Skeletal muscle tissue (tissue), 4 donors: ENCODE measurements around the gene GBA2. TPM values are rescaled to one million over a fixed set of nuclear protein-coding genes. Genes with fewer than 3 reads are reported as not detected.

Source experiments
- H3K27ac ChIP-seq: one replicate; pipeline ENCODE4 v1.7.0; 2013; ENCODE audit warnings: mild to moderate bottlenecking, low read depth, low read length, inconsistent platforms
- H3K27me3 ChIP-seq, 3 donors: one replicate each; pipeline ENCODE4 v1.7.0; 2013; ENCODE audit warnings: low read length in 3 of 3; ENCODE audit not compliant: control insufficient read depth in 3 of 3, insufficient read depth in 3 of 3
- H3K36me3 ChIP-seq, 3 donors: one replicate each; pipeline ENCODE4 v1.7.0; 2013; ENCODE audit warnings: low read length in 3 of 3; ENCODE audit not compliant: control insufficient read depth in 3 of 3, insufficient read depth in 3 of 3
- H3K4me1 ChIP-seq, 3 donors: one replicate each; pipeline ENCODE4 v1.7.0; 2013; ENCODE audit warnings: low read length in 3 of 3, mild to moderate bottlenecking in 3 of 3; ENCODE audit not compliant: control insufficient read depth in 3 of 3, insufficient read depth in 3 of 3
- H3K4me3 ChIP-seq, 3 donors: one replicate each; pipeline ENCODE4 v1.7.0; 2013; ENCODE audit warnings: low read length in 3 of 3
- H3K9ac ChIP-seq, 3 donors: one replicate each; pipeline ENCODE4 v1.7.0; 2013; ENCODE audit warnings: low read length in 3 of 3, mild to moderate bottlenecking in 3 of 3, moderate library complexity in 2 of 3, low read depth in 1 of 3
- H3K9me3 ChIP-seq, 3 donors: one replicate each; pipeline ENCODE4 v1.7.0; 2013; ENCODE audit warnings: low read length in 3 of 3; ENCODE audit not compliant: control insufficient read depth in 3 of 3
- total RNA-seq: library from RNA; depleted of rRNA; stranded (reverse); fragments of >200 nt; gene quantifications from one replicate; pipeline ENCODE4 v1.2.3, GENCODE V29; 2014
- donor health status: Osteomylitis.

Gene GBA2
- total RNA-seq, 1 donor from 2014 or later = 31.3 TPM

DNA sequence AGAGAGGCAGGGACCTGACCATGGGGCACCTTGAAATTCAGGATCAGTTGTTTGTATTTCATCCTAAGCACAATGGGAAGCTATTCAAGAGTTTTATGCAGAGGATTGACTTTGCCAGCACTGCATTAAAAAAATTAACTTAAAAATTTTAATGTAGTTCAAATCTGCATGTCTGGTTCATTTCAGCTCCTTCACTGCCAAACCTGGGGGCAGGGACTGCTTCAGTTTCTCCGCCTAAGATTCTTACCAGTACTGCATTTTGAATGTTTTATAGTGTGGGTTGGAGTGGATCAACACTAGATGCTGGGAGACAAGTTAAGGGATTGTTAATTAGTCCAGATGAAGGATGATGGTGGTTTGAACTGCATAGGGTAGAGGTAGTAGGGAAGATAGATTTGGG, 20.7 kb upstream of the GBA2 start:
- Histone ChIP-seq H3K9ac (no peak overlapping the region), H3K4me1 (peaks cover 18 to 25% (median 18%) of the 10 kb centered on the region in 3 donors), H3K9me3 (no peaks in the 10 kb centered on the region), H3K4me3 (no peak overlapping the region), H3K27me3 (no peaks in the 10 kb centered on the region), H3K27ac (no peak overlapping the region), H3K36me3 (no peaks in the 10 kb centered on the region)

DNA sequence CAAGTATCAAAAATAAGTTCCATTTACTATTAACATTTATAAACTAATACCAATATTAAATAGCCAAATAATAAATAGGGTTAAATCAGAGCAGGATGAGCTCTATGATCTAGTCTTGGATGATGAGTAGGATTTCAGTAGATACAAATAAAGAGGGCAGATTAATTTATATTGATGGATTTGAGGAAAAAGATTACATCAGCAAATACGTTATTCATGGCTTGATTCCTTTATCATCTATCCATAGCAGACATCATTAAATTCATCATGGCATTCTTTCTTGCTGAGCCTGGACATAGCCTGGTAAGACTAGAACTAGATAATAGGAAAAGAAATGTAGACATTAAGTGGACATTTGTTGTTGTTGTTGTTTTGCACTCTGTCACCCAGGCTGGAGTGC, 18.4 kb upstream of the GBA2 start:
- H3K9me3 ChIP-seq = no peaks in the 10 kb centered on the region
- H3K4me1 ChIP-seq = peaks cover 18 to 25% (median 18%) of the 10 kb centered on the region in 3 donors
- no peak overlapping the region for H3K9ac ChIP-seq
- H3K36me3 ChIP-seq = no peaks in the 10 kb centered on the region
- no peaks in the 10 kb centered on the region for H3K27me3 ChIP-seq
- H3K4me3 ChIP-seq = no peak overlapping the region
- H3K27ac ChIP-seq = no peak overlapping the region

DNA sequence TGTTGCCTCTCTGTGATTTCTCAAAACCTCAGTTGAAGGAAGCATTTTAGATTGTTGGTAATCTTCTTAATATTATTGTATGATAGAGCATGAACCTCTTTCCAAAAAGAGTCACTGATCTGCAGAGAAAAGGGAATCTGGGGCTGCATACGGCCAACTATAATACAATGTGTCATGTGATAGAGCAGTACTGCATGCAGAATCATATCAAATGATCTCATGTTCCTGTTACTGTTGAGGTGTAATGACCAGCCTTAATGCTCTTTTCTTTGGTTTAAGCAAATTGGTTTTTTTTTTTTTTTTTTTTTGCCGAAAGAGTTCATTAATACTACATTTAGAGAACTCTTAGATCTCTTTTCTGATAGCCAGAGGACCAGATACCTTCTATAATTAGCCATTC, 18.0 kb upstream of the GBA2 start:
- Histone ChIP-seq H3K9me3 (no peaks in the 10 kb centered on the region), H3K4me3 (no peak overlapping the region), H3K9ac (no peak overlapping the region), H3K27ac (no peak overlapping the region), H3K36me3 (no peaks in the 10 kb centered on the region), H3K27me3 (no peaks in the 10 kb centered on the region), H3K4me1 (peaks cover 16 to 22% (median 16%) of the 10 kb centered on the region in 3 donors)

DNA sequence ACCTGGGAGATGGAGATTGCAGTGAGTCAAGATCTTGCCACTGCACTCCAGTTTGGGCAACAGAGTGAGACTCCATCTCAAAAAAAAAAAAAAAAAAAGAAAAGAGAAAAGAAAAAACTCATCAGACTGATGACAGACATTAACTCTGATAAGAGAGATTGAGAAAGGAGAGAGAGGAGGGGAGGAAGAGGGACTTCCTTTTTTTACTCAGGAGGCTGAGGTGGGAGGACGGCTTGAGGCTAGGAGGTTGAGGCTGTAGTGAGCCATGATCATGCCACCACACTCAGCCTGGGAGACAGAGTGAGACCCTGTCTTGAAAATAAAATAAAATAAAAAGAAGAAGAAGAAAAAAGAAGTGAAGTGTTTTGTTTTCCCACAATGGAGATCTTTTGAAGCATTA, 14.8 kb upstream of the GBA2 start:
- H3K9me3 ChIP-seq = no peaks in the 10 kb centered on the region
- no peaks in the 10 kb centered on the region for H3K27me3 ChIP-seq
- no peaks in the 10 kb centered on the region for H3K36me3 ChIP-seq
- no peak overlapping the region for H3K4me3 ChIP-seq
- no peak overlapping the region for H3K27ac ChIP-seq
- no peak overlapping the region for H3K9ac ChIP-seq
- peaks cover 0 to 3% (median 0%) of the 10 kb centered on the region in 3 donors for H3K4me1 ChIP-seq

DNA sequence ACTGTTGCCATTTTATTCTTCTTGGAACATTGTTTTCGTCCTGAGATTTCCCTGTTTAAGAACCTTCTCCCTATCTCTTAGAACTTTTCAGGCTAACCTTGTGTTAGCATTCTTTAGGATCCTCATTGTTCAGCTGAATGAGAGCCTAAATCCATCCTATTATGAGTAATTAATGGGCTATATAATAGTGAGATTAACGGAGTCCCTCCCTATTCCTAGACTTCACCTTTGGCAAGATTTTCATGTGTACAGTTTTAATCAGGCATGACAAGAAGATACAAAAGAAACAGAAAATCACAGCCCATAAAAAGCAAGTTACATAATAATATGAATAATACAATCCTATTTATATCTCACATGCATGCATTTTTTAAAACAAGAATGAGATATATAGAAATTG, 14.2 kb upstream of the GBA2 start:
- H3K9me3 ChIP-seq = no peaks in the 10 kb centered on the region
- H3K4me1 ChIP-seq = peaks cover 0 to 8% (median 0%) of the 10 kb centered on the region in 3 donors
- H3K27me3 ChIP-seq = no peaks in the 10 kb centered on the region
- H3K4me3 ChIP-seq = no peak overlapping the region
- H3K27ac ChIP-seq = no peak overlapping the region
- H3K9ac ChIP-seq = no peak overlapping the region
- H3K36me3 ChIP-seq = no peaks in the 10 kb centered on the region

DNA sequence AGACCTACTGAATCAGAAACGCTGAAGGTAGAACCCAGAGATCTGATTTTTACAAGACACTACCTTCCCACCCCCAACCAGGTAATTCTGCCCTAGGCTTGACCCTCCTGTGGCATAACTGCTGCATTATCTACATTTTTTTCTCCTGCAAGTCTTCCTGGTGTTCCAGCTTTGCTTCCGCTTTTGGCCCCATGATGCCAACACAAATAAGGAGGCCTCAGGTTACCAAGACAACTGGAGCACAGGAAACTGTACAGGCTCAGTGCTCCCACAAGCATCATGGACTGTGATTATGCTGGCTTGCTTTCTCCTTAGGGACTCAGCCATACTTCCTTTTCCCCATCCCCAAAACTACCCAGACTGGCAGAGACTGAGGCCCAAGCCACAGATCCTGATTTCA, 11.6 kb upstream of the GBA2 start:
- no peaks in the 10 kb centered on the region for H3K9me3 ChIP-seq
- peaks cover 0 to 3% (median 0%) of the 10 kb centered on the region in 3 donors for H3K36me3 ChIP-seq
- no peak overlapping the region for H3K4me3 ChIP-seq
- H3K4me1 ChIP-seq = peaks cover 16 to 22% (median 17%) of the 10 kb centered on the region in 3 donors
- no peak overlapping the region for H3K27ac ChIP-seq
- no peaks in the 10 kb centered on the region for H3K27me3 ChIP-seq
- no peak overlapping the region for H3K9ac ChIP-seq

DNA sequence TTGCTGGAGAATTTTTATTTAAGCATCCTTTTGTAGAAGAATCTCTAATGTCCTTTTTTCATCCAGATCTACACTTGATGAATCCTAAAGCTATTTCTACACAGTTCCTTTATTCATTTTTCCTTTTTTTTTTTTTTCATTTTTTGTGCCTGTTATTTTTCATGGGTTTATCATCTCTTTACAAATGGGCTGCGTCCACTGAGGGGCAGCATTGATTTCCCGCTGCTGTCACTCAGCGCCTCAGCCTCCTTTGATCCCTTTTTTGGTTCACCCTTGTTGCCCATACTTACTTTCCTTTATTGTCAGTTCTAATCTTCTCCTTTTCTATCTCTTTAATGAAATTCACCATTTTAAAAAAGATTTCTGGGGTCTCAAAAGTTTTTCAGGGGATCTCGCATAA, 10.8 kb upstream of the GBA2 start:
- Histone ChIP-seq H3K4me1 (peaks cover 16 to 22% (median 17%) of the 10 kb centered on the region in 3 donors), H3K9me3 (no peaks in the 10 kb centered on the region), H3K4me3 (no peak overlapping the region), H3K36me3 (peaks cover 5 to 11% (median 6%) of the 10 kb centered on the region in 3 donors), H3K27me3 (no peaks in the 10 kb centered on the region), H3K27ac (no peak overlapping the region), H3K9ac (no peak overlapping the region)

DNA sequence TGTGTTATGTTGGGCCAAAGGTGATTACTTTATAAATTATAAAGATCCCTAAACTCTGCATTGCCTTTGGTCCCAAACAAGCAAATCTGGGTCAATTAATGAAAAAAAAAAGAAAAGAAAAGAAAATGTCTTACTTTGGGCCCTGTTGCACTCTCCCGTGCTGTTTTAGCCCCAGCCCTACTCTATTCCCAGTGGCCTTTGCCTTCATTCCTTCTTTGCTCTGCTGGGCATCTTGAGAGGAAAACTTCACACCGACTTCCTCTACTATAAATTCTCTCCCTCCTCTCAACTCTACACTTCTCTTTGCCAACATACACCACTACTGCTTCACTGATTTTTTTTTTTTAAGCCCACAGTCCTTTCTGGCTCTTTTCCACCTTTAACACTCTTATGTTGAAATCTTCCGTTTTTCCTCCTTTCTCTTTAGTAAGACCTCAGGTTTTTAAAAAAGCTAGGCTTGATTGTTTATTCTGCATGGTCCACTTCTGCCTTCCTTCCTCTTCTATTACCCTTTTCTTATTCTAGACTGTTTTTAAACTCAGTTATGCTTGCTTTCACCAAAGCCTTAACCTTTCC, 9.5 kb upstream of the GBA2 start:
- Histone ChIP-seq H3K4me1 (peaks cover 17 to 22% (median 20%) of the 10 kb centered on the region in 3 donors), H3K9ac (no peak overlapping the region), H3K27me3 (no peaks in the 10 kb centered on the region), H3K9me3 (no peaks in the 10 kb centered on the region), H3K27ac (no peak overlapping the region), H3K36me3 (peaks cover 16 to 23% (median 18%) of the 10 kb centered on the region in 3 donors), H3K4me3 (no peak overlapping the region)

DNA sequence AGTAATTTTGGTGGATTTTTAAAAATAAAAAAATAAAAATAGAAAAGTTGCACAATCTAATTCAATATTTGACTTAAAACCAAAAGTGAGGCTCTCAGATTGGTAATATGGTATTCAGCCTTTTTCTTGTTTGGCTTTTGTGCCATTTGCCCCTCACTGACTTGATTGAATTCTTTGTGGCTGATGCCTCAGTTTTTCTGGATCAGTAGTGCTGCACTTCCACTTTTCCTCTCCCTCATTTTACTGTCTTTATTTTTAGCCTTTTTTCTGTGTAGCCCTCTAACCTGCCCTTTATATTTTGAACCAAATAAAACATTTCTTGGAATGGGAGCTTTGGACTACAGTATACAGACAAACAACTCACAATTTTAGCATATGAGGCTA, 8.9 kb upstream of the GBA2 start:
- no peaks in the 10 kb centered on the region for H3K9me3 ChIP-seq
- H3K9ac ChIP-seq = no peak overlapping the region
- H3K4me3 ChIP-seq = no peak overlapping the region
- H3K36me3 ChIP-seq = peaks cover 22 to 30% (median 25%) of the 10 kb centered on the region in 3 donors
- peaks cover 17 to 22% (median 20%) of the 10 kb centered on the region in 3 donors for H3K4me1 ChIP-seq
- H3K27me3 ChIP-seq = no peaks in the 10 kb centered on the region
- H3K27ac ChIP-seq = peak overlapping the region; percentile 88

DNA sequence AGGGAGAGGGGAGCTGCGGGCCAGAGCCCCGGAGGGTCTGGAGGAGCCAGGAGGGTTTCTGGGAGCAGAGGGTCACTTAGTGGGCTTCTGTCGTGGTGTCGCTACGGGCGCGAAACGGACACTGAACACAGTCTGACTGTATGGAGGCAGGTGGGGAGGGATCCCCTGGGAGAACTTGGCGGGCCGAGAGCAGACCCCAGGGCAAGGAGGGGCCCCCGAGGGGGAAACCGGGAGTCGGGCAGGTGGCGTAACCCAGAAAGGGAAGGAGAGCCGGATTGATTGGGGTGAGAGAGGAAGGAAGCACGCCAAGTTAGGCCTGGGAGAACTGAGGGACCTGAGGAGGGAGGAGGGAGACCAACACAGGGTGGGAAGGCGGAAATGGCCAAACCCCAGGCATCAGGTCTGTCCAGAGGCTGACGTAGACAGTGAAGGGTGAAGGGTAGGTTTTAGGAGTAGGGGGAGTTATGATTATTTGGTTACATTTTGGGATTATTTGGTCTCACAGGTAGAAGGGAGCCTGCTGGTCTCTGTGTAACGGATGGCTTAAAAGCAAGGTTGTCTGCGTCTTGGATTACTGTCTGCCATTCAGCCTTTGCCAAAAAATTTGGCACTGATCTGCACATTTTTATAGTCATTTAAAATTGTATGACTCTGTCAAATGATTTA, 8.3 kb upstream of the GBA2 start:
- H3K9me3 ChIP-seq = no peaks in the 10 kb centered on the region
- no peaks in the 10 kb centered on the region for H3K27me3 ChIP-seq
- H3K4me3 ChIP-seq = peak overlapping the region; percentile 68 to 80 (median 70)
- peak overlapping the region; percentile 82 to 92 (median 85) for H3K9ac ChIP-seq
- peak overlapping the region; percentile 88 for H3K27ac ChIP-seq
- peaks cover 27 to 35% (median 30%) of the 10 kb centered on the region in 3 donors for H3K36me3 ChIP-seq
- peaks cover 17 to 22% (median 20%) of the 10 kb centered on the region in 3 donors for H3K4me1 ChIP-seq
